HG02852 (cell line): ENCODE results near the gene CD1C.
"Not testable (repeated sequence)": the region's sequence is repeated elsewhere in the genome, so short reads cannot be mapped to it uniquely, and the experiment has no call there.

Source experiments
- ATAC-seq: cut with Tn5 transposase; IDR thresholded peaks from one replicate; pipeline ENCODE4 v1.9.1; 2021; ENCODE audit warnings: mild to moderate bottlenecking, moderate library complexity; ENCODE audit not compliant: unreplicated experiment

Gene CD1C

DNA sequence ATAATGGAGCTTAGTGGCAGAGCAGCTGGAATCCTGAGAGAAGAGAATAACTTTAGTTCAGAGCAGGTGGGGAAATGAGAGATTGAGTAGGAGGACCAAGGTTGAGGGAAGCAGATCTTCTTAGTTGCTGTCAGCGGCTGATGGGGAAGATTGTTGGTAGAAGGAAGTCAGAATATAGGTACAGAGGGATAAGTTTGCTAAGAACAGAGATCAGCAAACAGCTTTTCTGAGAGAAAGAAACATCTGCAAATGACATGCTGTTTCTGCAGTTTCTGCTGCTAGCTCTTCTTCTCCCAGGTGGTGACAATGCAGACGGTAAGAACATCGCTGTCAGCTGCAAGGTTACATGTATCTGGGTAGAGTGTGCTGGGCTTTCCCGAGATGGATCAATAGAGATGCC, at the start of gene CD1C:
Gene CD1C (plus strand): TSS at position 113 of the 400 bp plus-strand sequence. CDS start 142 bp downstream, at position 255.
- no peak for ATAC-seq

DNA sequence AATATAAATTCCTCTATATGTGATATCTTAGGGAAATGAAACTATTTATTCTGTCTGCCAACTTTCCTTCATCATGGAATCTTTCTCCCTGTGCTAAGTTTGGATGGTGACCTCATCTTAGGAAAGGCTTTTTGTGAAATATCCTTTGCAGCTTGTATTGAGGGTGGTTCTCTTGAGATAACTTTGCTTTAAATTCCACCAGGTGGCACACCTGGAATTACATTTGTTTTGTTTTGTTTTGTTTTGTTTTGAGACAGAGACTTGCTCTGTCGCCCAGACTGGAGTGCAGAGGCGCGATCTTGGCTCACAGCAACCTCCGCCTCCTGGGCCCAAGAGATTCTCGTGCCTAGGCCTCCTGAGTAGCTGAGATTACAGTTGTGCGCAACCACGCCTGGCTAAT, 43.1 kb upstream of the CD1C start:
- no peak for ATAC-seq

DNA sequence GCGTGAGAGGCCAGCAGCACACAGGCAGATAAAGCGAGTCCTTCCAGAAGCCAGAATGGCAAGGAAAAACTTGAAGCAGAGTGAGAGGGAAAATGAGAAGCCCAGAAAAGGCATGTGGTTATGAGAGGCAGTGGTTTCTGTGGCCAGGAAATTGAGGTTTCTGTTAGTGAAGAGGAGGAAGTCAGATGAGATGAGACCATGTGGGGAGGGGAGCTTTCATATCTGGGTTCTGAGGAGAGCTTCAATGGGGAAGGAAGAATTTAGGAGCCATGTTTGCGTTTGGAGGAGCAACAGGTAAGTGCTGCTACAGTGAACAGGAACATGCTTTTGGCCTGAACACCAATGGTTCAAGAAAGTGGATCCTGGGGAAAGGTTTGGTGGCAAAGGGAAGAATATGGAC, 41.6 kb upstream of the CD1C start:
- ATAC-seq = peak; percentile 92

DNA sequence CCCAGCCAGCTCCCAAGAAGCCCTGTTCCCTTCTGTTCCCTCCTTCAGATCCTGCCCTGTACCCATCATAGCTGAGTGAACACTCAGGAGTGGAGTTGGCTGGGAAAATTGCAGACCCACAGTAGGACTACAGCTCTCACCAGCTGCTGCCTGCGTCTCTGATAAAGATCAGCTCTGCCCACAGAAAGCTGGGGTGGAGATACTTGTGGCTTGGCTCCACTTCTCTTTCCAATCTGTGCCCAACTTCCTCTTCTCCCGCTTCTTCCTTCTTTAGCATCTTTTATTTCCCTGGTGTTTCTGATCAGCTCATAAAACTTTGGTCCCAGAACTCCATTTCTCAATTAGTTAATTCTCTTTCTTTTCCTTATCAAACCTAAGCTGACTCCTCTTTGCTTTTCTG, 41.0 kb upstream of the CD1C start:
- ATAC-seq = no peak

DNA sequence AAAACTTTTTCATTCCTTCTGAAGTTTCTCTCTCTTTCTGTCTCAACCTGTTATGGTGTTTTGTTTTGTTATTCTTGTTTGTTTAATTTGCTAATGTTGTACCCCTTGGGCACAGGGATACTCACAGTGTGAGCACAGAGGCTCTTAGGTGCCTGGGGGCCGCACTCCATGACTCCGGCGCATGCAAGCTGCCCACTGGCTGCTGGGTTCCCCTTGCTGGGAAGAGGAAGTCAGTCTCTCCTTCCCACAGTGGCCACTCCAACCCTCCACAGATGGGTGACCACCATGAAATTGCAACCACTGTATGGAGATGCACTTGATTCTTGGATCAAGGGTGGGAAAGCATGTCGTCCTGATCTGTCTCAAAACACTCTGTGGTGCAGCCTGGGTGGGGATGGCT, 40.1 kb upstream of the CD1C start:
- ATAC-seq = no peak

DNA sequence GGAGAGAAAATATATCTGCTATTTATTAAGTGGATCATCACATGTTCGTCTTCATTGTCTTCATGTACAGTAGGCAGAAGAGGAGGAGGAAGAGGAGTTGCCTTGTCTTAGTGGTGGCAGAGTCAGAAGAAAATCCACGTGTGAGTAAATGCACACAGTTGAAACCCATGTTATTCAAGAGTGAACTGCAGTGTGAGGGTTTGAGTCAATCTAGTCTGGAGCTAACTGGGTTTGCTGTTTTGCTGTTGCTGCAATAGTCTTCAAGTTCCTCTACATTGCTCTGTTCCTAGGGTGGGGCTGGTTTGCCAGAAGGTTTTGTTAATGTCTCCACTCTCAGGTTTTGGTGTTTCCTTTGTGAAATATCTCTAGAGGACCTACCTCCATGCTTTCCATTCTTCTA, 38.6 kb upstream of the CD1C start:
- ATAC-seq = no peak

DNA sequence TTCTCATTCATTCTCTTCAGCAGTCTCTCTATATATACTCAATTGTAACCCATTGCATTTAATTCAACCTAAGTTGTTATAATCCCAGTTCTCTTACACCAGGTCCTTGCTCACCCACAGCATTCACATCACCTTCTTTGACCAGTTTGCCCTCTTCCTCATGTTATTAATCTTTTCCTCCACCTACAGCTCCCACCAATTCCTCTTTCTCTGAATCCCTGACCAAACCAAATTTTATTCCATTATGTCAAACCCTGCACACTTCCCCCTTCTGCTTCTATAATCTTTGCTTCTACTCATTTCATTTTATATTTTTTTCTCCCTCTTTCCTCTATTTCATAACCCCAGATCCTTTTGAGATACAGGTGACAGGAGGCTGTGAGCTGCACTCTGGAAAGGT, 34.1 kb upstream of the CD1C start:
- ATAC-seq = no peak

DNA sequence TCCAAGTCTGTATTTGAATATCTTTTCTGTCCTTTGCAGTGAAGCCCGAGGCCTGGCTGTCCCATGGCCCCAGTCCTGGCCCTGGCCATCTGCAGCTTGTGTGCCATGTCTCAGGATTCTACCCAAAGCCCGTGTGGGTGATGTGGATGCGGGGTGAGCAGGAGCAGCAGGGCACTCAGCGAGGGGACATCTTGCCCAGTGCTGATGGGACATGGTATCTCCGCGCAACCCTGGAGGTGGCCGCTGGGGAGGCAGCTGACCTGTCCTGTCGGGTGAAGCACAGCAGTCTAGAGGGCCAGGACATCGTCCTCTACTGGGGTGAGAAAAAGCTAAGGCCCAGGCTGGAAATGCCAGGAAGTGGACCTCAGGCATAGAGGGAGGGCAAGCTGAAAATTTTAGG, 33.0 kb upstream of the CD1C start:
- ATAC-seq = not testable (repeated sequence)

DNA sequence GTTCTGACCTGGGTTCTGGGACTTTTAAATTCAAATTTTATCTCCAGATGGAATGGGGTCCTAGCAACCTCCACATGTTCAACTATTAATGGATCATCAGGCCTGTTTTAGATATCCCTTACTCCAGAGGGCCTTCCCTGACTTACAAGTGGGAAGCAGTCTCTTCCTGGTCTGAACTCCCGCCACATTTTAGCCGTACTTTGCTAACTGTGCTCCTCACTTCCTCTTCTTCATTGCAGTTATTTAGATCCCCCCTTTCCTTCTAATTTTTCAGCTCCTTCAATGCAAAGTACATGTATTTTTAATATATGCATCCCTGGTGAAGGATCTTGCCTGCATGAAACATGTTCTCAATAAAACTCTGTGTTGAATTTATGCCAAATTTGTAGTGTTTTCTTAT, 31.8 kb upstream of the CD1C start:
- no peak for ATAC-seq

DNA sequence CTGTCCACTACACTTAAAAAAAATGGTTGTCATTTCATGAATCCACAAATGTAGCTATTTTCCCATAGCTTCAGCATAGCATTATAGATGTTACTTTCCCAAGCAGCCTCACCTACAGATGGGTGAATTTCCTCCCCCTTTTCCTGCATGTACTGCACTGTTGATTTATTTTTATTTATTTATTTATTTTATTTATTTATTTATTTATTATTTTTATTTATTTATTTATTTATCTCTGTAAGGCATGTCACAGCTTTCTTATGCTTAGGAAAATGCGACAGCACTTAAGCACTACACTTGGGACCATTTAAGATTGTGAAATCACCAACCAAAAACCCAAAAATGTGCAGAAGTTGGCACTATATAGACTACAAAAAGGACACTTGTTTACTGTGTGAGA, 30.6 kb upstream of the CD1C start:
- ATAC-seq = no peak

DNA sequence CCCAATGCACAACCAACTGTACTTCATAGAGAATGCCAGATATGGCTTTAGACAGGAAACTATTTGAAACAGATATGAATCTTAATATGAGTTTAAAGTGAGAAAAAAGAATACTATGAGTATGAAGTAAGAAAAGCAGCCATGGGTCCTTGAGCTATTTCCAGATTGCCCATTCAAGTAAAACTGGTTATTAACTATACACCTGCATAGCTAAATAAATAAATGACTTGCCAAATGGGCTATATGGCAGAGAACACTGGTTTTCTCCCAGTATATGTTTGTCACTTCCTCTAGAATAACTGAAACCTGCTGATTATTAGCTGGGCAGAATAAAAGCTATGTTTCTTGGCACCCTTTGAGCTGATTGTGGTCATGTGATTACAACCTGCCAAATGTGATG, 17.0 kb upstream of the CD1C start:
- no peak for ATAC-seq

DNA sequence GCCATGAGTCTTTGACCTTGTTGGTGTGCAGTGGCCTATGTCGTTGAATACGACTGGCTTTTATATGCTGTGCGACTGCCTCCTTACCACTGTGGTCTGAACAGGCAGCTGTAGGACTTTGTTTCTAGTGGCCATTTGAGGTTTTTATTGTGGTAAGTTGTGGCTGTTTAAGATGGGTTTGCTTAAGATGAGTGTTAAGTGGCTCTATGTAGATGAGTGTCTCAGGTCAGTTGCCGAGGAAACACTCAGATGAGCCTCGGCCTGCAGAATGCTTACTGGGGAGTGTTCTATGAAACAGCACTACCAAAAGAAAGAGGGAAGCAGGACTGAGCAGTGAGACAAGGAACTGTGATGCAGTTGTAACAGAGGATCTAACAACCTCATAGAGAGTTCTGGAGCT, 14.9 kb upstream of the CD1C start:
- ATAC-seq = peak; percentile 79

DNA sequence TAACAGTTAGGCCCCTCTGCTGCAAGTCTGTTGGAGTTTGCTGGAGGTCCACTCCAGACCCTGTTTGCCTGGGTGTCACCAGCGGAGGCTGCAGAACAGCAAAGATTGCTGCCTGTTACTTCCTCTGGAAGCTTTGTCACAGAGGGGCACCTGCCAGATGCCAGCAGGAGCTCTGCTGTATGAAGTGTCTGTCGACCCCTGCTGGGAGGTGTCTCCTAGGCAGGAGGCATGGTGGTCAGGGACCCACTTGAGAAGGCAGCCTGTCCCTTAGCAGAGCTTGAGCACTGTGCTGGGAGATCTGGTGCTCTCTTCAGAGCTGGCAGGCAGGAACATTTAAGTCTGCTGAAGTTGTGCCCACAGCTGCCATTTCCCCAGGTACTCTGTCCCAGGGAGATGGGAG, 7.3 kb upstream of the CD1C start:
- ATAC-seq = not testable (repeated sequence)

DNA sequence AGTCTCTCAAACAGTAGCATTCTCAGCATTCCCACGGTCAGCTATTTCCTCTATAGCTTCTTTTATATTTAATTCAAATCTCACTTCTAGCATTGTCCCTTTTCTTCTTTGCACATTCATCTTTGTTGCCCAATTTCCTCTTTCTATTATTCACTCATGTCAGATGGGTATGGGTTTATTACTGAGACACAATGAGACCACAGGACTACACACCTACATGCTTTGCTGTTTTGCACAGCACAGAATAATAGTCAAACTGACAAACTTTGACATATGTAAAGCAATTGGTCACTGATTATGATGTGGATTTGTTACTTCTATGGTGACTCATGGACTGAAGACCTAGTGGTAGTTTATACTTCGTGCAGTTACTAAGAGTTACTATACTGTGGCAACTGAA, 5.8 kb upstream of the CD1C start:
- peak; percentile 44 for ATAC-seq

DNA sequence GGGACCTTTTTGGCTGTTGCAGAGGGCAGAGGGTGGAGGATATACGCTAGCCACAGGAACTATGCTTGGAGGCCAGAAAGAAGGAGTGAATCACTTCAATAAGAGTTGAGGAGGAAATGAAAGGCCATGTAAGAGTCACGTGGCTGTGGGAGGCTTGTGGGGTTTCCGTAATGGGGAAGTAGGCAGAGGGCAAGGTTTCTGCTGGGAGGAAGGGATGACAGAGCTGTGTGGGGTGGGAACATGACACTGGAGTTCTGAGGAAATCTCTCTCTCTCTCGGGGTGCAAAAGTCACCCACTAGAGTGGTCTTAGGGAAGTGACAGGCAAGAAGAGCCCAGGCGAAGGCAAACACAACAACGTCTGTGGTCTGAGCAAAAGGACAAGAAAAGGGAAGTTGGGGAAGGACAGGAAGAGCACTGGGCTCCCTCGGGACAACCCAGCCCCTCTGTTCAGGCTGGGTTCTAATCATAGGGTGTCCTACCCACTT, 3.9 kb upstream of the CD1C start:
- ATAC-seq = peak; percentile 59

DNA sequence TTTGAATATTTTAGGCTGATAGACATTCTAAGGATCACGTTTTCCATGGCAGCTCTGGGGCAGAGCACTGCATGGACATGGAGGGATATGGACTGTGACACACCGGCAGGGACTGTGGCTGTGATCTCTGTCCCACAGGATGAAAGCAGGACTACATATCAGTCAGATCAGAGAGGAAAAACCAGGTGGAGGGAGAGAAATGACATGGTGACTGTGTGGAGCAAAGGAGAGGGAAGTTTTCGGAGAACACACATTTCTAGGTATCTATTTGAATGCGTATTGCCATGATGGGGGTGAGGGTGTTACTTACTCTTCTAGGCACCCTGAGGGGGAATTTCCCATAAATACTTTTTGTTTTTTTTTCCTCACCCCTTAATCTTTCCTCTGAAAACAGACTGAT, 3.2 kb upstream of the CD1C start:
- ATAC-seq = peak; percentile 23

DNA sequence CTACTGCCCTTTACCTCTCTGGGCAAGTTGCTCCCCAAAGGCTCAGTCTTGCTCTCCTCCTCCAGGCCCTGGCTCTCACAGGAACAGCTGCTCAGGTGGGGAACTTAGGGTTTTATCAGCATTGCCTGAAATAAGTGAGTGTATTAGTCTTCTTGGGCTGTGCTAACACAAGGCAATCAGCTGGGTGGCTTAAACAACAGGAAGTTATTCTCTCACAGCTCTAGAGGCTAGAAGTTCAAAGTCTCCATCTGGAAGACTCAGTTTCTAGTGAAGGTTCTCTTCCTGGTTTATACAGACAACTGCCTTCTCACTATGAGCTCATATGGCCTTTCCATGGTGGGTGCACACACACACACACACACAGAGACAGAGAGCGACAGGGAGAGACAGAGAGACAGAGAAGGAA, 2.8 kb upstream of the CD1C start:
- peak; percentile 19 for ATAC-seq

DNA sequence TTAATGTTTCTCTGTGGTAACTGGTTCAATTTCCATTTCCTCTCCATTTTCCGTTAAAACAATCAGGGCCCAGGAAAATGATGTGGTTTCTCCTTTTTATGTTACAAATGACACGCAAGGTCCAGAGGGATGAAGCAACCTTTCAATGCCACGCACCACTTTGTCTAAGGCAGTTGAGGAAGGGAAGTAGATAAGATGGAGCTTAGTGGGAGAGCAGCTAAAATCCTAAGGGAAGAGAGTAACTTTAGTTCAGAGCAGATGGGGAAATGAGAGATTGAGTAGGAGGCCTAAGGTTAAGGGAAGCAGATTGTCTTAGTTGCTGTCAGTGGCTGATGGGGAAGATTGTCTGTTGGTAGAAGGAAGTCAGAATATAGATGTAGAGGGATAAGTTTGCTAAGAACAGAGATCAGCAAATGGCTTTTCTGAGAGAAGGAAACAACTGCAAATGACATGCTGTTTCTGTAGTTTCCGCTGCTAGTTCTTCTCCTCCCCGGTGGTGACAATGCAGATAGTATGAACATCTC, 660 bp downstream of the CD1C start:
- no peak for ATAC-seq

DNA sequence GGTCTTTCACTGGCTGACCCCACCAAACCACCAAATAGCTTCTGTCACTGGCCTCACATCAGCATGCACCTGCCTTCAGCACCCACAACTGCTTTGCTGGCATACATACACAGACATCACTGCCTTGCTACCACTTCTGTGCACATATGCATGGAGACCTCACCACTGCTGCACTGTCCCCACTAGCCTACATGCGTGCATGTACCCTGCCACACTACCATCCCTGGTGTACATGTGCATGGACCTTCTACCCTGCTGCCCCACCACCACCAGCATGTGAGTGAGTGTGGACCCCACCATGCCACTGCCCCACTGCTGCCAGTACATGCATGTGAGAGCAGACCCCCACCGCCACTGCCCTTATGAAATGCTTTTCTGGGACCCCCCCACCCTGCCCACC, 6.1 kb downstream of the CD1C start:
- ATAC-seq = no peak

DNA sequence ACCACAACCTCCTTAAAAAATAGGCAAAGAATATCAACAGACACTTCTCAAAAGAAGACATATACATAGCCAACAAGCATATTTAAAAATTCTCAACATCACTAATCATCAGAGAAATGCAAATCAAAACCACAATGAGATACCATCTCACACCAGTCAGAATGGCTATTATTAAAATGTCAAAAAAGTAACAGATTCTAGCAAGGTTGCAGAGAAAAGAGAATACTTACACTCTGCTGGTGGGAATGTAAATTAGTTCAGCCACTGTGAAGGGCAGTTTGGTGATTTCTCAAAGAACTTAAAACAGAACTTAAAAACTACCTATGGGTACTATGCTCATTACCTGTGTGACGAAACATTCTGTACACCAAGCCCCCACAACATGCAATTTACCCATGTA, 20.9 kb downstream of the CD1C start:
- ATAC-seq = peak; percentile 67

DNA sequence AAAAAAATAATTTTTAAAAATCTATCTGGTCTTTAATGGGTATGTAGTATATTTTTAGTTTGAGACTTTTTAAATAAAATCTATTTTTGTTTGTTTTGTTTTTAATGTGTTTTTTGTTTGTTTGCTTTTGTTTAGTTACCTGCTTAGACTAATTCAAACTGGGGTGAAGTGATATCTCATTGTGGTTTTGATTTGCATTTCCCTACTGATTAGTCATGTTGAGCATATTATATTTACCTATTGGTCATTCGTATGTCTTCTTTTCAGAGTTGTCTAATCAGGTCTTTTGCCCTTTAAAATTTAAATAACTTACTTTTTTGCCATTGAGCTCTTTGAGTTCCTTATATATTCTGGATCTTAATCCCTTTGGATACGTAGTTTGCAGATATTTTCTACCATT, 21.3 kb downstream of the CD1C start:
- peak; percentile 62 for ATAC-seq

DNA sequence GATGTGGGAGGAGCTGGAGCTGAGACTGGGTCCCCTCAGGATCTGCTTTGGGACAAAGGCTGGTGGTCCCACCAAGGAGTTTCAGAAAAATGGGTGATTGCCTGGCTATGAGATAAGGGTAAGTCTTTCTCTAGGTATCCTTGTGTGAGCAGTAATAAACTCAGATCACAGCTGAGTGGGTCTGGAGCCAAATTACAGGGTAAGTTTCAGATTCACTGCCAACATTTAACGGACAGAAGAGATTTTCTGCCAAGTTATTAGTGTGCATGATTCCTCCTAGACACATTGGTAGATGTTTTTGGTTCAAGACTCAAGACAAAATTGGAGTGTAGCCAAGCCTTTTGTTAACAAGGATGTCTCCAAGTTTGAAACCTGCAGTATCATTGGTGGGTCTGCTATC, 34.1 kb downstream of the CD1C start:
- no peak for ATAC-seq

DNA sequence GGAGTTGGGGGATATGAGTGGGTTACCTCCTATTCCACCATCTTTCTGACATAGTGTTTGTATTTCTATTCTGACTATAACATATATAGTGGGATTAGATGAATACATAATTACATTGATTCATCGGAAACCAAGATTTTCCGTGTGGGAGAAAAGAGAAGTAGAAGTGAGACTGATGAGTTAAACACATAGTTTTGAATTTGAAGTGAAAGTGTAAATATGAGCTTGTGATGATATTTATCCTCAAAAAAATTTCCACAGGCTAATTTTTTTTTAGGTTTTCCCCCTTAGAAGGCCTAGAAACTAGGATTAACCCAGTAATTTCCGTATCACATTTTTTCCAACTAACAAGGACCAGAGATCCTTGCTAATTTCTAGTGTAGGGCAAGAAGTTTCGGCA, 34.7 kb downstream of the CD1C start:
- ATAC-seq = peak; percentile 44

DNA sequence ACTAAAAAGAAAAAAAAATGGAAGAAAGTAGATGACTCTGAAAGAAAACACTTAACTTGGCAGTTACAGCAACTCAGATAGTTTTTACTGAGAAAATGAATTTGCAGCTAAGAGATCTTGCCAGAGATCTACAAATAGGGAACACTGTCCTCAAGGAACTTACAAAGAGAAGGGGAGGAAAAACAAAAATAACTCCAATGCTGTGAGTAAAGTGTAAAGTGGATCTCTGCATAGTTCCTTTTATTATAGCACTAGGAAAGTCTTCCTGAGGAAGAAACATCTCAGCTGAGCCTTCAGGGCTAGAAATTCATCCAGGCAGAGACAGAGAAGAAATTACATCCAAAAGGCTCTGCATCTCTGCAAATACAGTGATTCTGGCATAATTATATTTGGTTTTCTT, 37.8 kb downstream of the CD1C start:
- no peak for ATAC-seq
